ENCODE results near the gene BCL6.
A peak's percentile ranks its signal among the peaks of the same experiment; 100 is the strongest.

The BCL6 gene

GRCh38 chr3:187739094-187739560, 6.1 kb downstream of the BCL6 start:
- TF ChIP-seq GATA1 (IDR thresholded peaks at IDR 0.05; ENCODE audit: low read depth, low read length) (no peak), POLR2A (IDR thresholded peaks at IDR 0.05; ENCODE audit: low read length) (no peak)
- DNase-seq: peak; percentile 47 to 64

DNA sequence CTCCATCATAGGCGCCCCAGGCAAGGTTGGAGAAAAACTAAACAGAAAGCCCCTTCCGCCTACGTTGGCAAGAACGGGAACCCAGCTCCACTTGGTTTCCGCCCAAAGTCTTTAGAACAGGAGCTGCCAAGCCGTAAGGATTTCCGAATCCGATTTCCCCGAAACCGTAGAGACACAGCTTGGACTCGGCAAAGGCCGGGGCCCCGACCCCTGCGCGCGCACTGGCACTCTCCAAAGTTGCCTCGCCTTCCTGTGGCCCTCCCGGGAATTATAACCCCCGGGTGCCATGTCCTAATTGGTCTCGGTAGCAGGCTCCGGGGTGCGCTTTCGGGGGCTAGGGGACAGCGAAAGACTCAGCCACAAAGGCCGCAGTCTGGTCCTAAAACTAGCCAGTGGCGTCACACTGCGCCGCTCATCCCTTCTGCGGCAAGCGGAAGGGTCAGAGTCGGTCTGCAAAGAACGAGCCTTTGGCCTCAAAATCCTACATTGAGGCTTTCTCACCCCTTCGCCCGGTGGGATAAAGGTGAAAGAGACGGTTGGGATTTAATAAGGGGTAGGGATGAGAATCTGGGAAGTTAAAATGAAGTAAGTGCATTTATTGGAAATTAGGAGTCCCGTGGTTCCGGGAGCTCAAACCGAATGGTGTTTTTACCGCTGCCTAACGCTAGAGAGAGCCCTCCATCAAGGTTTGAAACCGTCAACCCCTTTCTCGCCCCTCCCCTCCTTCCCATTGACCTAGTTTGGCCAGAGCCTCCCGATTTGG, 6.8 kb downstream of the BCL6 start:
- TF ChIP-seq GATA1 (IDR thresholded peaks at IDR 0.05; ENCODE audit: low read depth, low read length) (no peak), POLR2A (IDR thresholded peaks at IDR 0.05; ENCODE audit: low read length) (no peak)
- DNase-seq: peak; percentile 76 to 85

GRCh38 chr3:187738071-187738330, 7.3 kb downstream of the BCL6 start:
- no peak for TF ChIP-seq POLR2A (IDR thresholded peaks at IDR 0.05; ENCODE audit: low read length)
- TF ChIP-seq GATA1 (IDR thresholded peaks at IDR 0.05; ENCODE audit: low read depth, low read length): no peak

GRCh38 chr3:187737368-187738070, 7.7 kb downstream of the BCL6 start:
- TF ChIP-seq POLR2A (IDR thresholded peaks at IDR 0.05; ENCODE audit: low read length) (no peak), GATA1 (IDR thresholded peaks at IDR 0.05; ENCODE audit: low read depth, low read length) (no peak)
- DNase-seq: peak; percentile 23 to 57

More at GRCh38 chr3:187738071-187738330, 7.3 kb downstream of the BCL6 start:
- DNase-seq: no peak

GRCh38 chr3:187737006-187737367, 8.3 kb downstream of the BCL6 start:
- DNase-seq: peak in 1 of 2 experiments; percentile 40
- TF ChIP-seq POLR2A (IDR thresholded peaks at IDR 0.05; ENCODE audit: low read length) (no peak), GATA1 (IDR thresholded peaks at IDR 0.05; ENCODE audit: low read depth, low read length) (no peak)

GRCh38 chr3:187736418-187736871, 8.8 kb downstream of the BCL6 start:
- peak; percentile 42 to 74 for DNase-seq
- TF ChIP-seq GATA1 (IDR thresholded peaks at IDR 0.05; ENCODE audit: low read depth, low read length) (no peak), POLR2A (IDR thresholded peaks at IDR 0.05; ENCODE audit: low read length) (no peak)

GRCh38 chr3:187735837-187736236, 9.4 kb downstream of the BCL6 start:
- TF ChIP-seq GATA1 (IDR thresholded peaks at IDR 0.05; ENCODE audit: low read depth, low read length) (no peak), POLR2A (IDR thresholded peaks at IDR 0.05; ENCODE audit: low read length) (no peak)
- peak in 1 of 2 experiments; percentile 49 for DNase-seq

DNA sequence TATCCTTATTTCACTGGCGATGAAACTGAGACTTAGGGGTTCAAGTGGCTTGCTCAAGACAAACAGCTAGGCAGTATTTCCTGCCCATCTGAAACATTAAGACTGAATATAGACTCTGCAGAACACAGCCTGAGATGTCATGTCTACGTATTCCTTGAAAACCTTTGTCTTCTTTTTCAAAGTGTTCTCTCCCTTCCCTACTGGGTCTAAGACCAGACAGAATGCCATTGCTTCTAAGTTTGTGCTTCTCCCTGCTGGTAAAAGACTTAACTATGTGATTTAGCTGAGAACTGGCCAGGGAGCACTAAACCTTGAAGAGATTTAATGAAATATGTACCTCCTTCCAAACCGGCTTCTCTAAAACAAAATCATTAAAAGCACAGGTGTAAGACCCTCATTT, 9.9 kb downstream of the BCL6 start:
- DNase-seq: no peak
- TF ChIP-seq GATA1 (IDR thresholded peaks at IDR 0.05; ENCODE audit: low read depth, low read length) (no peak), POLR2A (IDR thresholded peaks at IDR 0.05; ENCODE audit: low read length) (no peak)

DNA sequence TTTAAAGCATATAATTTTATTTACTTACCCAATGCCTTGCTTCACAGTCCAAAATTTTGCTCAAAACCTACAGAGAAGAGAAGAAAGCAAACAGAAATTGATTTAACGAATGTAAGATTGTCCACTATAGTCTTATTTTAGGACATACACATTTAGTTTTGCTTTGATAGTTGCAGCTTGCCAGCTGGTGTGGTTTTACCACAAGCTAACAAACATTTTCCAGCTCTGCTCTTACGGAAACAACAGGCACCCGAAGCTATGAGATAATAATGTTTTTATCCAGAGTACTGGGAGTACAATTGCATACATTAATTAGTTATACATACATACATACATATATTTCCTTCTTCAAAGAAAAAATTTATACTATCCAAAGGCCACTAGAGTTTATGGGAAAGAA, 10.4 kb downstream of the BCL6 start:
- no peak for TF ChIP-seq GATA1 (IDR thresholded peaks at IDR 0.05; ENCODE audit: low read depth, low read length)
- no peak for TF ChIP-seq POLR2A (IDR thresholded peaks at IDR 0.05; ENCODE audit: low read length)
- DNase-seq: no peak

GRCh38 chr3:187733371-187733770, 11.9 kb downstream of the BCL6 start:
- DNase-seq: no peak
- TF ChIP-seq GATA1 (IDR thresholded peaks at IDR 0.05; ENCODE audit: low read depth, low read length) (no peak), POLR2A (IDR thresholded peaks at IDR 0.05; ENCODE audit: low read length) (no peak)

GRCh38 chr3:187729598-187729997, 15.7 kb downstream of the BCL6 start:
- DNase-seq: no peak
- no peak for TF ChIP-seq GATA1 (IDR thresholded peaks at IDR 0.05; ENCODE audit: low read depth, low read length)
- TF ChIP-seq POLR2A (IDR thresholded peaks at IDR 0.05; ENCODE audit: low read length): no peak

GRCh38 chr3:187728940-187729583, 16.2 kb downstream of the BCL6 start:
- DNase-seq: no peak
- TF ChIP-seq POLR2A (IDR thresholded peaks at IDR 0.05; ENCODE audit: low read length) (no peak), GATA1 (IDR thresholded peaks at IDR 0.05; ENCODE audit: low read depth, low read length) (no peak)

DNA sequence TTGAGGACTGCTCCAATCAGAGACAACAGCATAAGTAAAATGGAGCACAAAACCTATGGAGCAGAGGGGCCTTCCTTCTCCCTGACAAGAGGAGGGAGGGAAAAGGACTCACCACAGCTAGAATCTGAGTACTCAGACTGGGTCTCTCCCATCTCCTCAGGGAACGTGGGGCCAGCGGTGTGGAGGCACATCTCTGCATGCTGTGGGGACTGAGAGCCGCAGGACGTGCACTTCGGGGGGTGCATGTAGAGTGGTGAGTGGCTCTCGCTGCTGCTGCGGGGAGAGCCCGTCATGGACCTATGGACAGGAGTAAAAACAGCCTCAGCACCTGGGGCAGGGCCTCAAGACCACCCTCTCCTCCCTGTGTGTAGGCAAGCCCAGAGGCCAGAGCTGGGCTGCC, 17.0 kb downstream of the BCL6 start:
- no peak for DNase-seq
- no peak for TF ChIP-seq GATA1 (IDR thresholded peaks at IDR 0.05; ENCODE audit: low read depth, low read length)
- no peak for TF ChIP-seq POLR2A (IDR thresholded peaks at IDR 0.05; ENCODE audit: low read length)

GRCh38 chr3:187726564-187726963, 18.7 kb downstream of the BCL6 start:
- no peak for DNase-seq
- no peak for TF ChIP-seq POLR2A (IDR thresholded peaks at IDR 0.05; ENCODE audit: low read length)

Measured in erythroblast (primary cell).